Kidney tubule cell (primary cell): ENCODE data around the gene KCNQ1OT1.

Experiments
- DNase-seq: peaks from one replicate; pipeline ENCODE4 v3.0.0-alpha.2; 2018; ENCODE audit warnings: low spot score

KCNQ1OT1 gene

DNA sequence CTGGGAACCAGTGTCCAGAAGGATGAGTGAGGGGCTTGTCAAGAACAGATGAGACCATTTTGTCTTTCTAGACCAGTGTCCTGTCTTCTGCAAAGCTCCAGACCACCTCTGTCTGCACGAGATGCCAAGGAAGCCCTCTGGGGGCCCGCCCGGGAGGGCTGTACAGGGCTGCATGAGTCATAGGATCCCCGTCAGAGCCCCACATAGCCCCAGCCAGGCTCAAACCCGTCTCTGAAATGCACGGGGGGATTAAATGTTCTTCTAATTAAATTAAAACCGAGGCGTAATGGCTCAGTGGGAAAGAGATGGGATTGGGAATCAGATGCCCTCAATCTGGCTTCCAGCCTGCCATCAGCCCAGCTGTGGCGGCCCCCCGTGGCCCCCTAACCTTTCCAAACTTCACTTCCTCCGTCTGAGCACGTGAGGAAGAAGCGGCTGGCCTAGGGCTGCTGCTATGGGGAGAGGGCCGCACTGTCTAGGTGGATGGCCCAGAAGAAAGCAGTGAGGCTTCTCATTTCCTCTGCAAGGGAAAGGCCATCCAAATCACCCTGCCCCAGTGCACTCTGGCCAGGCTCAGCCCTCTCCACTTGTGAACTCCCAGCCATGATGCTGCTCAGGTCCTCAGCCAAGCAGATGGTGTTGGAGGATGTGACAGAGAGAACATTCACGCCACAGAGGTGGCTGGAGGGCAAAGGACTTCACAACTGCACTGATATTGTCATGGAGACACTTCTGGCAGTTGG lies 32.8 kb downstream of the KCNQ1OT1 start:
- DNase-seq, result no peak

DNA sequence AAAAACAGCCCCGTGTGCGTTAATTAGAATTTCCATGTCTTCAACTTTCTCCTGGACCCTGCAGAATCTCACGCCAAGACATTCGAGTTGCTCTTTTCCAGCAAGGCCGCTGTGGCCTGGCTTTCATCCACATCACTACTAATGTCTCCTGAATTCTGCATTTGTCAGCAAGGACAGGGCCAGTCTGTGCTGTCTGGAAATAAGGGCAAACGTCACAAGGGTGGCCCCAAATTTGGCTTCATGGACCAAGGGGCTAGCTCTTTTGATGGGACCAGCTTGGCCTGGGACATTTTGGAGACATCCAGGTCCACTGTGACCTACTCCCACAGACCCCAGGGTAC lies 33.4 kb downstream of the KCNQ1OT1 start:
- DNase-seq, result no peak

DNA sequence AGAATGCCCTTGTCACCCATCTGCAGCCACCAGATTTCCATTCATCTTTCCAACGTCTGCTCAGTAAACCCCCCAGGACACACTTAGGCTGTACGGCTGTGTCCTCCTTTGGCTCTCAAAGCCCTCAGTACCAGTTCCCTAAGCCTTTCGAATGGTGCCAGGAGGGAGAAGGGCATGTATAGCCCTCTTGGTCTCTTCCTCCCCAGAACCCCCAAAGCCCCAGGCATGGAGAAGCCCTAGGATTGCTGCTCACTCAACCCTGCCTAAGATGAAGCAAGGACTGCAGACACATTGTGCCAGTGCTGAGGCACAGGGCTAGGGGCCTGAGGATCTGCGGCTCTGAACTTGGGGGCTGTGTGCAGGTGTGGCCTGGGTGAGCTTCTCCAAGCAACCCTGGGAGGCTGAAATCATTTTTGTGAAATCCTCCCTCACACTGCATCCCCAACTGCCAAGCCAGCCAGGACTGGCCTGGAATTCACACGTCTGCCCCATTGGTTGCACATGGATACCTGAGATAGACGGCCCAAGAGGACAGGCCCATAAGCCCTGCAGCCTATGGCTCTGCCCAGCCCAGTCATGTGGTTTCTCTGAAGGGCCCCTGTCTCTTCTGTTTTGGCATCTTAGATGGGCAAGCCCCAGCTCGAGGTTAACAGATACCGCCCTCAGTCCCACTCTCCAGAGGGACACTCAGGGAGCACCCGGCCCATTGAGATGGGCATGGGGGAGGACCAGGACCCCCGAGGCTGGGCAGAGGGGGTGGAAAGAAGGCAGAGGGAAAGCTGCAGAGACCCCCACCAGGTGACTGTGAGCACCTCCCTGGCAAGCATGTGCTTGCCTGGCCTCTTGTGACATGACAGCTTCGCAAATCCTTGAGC lies 34.0 kb downstream of the KCNQ1OT1 start:
- DNase-seq, result no peak

DNA sequence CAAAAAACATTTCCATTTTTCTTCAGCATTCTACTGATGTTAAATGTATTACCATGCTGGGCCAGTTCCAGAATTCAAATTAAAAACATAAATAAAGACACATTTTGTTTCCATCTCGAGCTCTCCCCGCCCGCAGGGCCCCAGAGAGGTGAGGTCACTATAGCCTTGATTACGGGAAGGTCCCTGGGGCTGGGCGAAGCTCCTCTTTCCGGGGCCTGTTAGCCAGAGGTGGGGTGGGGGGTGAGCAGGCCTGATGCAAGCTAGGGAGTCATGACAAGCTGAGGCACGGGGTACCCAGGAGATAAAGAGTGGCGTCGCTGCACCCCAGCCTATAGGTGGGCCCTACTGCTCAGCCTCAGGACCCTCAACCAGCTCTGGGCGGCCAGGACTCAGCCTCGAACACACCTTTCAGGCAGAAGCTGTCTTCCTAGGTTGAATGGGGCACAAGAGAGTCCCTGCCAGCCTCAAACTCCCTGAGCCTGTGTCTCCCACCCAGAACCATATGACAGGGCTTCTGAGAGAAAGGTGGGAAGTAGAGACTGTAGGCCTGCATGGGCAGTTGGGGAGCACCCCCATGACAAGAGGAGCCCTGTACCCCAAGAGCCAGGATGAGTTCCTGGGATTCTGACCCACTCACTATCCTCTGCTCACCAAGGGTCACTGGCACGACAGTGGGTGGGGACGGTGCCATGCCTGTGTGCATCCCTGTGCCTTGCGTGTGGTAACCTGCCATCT lies 34.8 kb downstream of the KCNQ1OT1 start:
- no peak for DNase-seq

DNA sequence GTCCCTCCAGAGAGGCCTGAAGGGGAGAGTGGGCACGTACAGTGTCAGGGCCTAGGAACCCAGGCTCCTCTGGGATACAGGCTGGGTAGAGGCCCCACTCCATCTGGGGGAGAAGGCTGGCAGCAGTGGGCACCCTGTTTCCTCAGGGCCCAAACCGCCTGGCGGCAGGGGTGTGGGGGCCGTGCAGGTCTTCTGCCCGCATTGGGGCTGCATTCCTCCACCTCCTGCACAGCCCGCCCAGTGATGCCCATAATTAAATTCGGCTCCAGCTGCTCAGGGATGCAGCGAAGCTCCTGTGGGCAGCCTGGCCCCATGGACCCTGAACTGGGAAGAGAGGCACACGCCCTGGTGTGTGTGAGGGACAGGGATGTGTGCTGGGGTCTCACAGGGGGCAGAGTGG lies 35.4 kb downstream of the KCNQ1OT1 start:
- DNase-seq, result no peak

DNA sequence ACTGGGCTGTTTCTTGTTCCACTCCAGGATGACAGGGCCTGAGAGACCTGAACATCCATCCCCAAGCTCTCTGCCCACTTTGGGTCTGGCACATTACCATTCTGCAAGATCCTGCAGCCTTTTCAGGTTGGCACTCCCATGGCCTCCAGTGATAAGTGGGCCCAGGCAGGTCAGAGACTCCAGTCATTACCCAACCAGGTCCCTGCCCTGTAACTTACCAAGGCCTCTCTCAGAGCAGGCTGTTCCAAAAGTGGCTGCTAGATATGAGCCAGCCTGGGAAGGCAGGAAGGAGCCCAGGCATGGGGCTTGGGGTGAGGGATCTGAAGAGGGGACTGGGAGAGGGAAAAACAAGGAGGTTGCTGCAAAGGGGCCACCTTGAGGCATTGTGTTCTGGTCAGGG lies 35.9 kb downstream of the KCNQ1OT1 start:
- no peak for DNase-seq

DNA sequence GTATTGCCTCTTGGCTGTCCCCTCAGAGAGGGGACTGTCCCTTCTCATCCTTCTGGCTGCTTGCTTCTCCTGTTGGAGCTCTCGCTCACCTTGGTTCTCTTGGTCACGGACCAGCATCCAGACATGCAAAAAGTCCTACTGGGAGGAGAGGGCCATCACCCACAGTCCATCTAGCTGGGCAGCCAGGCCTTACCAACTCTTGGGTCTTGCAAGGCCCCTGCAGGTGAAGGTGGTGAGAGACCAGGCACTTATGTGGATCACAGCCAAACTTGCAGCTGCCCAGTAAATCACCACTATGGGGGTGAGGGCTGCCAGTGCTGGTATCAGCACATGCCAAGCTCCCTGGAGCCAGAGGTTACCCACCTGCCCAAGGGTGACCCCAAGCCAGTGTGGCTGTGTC lies 36.3 kb downstream of the KCNQ1OT1 start:
- no peak for DNase-seq

DNA sequence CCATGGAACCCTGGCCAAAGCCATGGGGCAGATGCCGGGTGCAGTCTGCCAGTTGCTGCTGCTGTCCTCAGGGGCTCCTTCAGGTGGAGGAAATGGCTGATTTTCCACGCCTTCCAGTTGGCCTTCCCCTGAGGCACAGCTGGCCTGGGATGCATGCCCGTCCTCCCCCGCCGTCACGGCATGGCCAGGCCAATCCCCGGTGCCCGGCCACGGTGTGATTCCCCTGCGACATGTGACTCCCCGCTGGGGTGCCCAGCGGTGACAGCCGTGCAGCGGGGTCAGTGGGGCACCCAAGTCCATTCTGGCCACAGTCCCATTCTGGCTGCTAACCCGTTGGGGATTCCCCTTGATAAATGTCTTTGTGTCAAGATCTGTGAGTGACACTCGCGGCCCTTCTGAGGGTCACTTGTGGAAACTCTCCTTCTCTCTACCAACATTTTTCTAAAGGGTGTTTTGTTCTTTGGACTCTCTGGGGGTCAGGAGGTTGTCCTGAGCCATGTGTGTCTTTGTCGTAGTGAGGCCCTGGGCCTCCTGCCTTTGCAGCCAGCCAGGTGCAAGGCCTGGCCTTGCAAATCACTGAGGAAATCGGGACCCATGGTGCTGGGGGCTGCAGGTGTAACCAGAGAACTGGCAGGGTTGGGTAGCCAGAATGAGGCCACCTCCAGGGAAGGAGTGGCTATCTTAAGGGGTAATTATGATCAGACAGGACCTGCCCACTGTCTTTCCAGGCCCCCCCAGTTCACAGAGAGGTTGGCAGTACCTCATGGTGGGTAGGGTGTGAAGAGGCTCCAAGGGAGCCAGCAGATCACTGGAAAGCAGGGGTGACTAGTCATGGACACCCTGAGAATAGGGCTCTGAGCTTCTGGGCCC lies 37.1 kb downstream of the KCNQ1OT1 start:
- no peak for DNase-seq

DNA sequence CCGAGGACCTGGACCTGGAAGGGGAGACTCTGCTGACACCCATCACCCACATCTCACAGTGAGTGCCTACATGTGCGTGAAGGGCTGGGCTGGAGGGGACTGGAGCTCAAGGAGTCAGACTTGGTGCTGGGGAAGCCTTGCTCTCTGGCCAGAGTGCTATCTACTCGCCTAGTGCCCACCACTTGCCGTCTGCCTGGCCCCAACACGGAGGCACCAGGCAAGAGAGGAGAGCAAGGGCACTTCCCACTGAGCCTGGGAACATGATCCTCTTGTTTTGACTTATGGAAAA lies 37.8 kb downstream of the KCNQ1OT1 start:
- DNase-seq, result no peak

DNA sequence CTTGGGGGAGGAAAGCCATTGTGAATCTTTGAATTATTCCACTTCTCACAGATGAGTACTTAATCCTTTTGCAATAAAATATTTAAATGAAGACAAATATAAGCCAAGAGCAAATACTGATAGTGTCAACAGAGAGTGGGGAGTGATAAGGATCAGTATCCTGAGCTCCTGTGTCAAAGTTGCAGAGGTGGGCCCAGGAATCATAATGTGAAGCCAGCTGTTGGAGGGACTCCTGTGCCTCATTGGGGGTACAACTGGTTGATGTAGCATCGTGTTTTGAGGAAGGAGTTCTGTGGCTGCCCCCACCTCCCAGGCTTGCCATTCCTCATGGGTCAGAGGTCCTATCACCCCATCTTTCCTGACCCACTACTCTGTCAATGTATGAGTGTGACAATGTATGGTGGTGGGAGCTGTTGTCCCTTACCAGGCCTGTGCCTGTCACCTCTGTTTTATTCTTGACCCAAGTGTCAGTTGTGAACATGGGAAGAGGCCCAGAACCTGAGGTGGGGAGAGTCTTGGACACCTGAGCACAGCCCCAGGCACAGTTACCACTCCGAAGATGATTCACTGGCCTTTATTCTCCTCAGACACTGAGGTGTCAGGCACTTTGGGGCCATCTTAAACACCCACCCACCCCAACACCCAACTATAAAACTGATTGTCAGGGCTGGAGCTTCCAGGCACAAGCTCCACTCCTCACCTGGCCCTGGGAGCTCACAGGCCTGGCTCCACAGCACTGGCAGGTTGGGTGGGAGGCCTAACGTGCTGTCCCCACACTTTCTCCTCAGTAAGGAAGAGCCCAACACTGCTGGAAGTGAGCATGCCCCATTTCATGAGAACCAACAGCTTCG lies 38.4 kb downstream of the KCNQ1OT1 start:
- no peak for DNase-seq

DNA sequence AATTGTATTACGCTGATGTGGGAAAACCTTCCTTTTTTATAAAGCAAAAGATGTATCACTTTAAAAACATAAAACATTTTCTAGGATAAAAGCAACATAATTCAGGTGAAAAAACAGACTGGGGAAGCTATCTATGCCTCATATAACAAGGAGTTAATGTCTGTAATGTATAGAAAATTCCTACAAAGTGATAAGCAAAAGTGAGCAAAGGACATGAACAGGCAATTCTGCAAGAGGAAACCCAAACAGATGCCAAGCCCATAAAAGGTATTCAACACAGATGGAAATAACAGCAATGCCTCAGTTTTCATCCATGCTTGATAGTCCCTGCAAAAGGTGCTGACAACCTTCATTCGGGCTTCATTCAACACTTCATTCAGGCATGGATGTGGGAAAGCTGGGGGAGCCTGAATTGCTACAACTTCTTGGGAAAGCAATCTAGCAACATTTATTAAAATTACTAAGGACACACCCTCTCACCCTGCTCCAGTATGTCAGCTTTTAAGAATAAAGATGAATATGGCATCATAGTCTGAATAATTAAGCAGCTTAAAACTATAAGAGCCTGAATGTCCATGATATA lies 39.3 kb downstream of the KCNQ1OT1 start:
- no peak for DNase-seq

DNA sequence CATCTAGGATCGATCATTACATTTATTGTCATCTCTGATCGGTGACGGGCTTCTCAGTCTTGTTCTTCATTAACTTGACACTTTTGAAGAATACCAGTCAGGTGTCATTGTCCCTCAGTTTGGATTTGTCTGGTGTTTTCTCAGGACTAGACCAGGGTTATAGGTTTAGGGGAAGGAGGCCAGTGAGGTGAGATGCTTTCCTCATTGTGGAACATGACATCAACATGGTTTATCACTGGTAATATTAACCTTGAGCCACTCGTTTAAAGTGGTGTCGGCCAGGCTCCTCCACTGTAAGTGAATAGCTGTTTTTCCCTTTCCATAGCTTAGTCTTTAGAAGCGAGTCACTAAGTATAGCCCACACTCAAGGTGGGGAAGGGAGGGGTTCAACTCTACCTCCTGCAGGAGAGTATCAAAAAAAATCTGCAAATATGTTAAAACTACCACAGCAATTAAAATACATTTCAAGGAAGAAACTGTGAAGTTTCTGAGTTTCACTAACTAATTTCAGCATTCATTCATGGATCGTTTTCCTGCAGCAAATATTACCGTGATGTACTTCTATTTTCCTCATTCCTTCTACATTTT lies 42.0 kb downstream of the KCNQ1OT1 start:
- DNase-seq, result no peak

DNA sequence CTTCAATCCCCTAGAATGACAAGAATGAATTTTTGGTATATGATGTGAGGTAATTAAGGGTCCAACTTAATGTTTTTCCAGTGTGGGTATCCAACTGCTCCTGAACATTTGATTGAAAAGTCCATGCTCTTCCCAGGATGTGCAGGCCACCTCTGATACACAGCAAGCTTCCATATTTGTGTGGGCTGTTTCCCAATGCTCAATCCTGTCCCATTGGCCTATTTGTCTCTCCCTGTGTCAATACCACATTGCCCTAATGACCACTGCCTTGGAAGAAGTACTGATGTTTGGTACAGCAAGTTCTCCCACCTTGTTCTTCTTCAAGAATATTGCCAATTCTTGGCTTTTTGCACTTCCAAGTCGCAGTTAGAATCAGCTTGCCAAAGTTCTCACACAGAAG lies 42.9 kb downstream of the KCNQ1OT1 start:
- DNase-seq, result no peak

DNA sequence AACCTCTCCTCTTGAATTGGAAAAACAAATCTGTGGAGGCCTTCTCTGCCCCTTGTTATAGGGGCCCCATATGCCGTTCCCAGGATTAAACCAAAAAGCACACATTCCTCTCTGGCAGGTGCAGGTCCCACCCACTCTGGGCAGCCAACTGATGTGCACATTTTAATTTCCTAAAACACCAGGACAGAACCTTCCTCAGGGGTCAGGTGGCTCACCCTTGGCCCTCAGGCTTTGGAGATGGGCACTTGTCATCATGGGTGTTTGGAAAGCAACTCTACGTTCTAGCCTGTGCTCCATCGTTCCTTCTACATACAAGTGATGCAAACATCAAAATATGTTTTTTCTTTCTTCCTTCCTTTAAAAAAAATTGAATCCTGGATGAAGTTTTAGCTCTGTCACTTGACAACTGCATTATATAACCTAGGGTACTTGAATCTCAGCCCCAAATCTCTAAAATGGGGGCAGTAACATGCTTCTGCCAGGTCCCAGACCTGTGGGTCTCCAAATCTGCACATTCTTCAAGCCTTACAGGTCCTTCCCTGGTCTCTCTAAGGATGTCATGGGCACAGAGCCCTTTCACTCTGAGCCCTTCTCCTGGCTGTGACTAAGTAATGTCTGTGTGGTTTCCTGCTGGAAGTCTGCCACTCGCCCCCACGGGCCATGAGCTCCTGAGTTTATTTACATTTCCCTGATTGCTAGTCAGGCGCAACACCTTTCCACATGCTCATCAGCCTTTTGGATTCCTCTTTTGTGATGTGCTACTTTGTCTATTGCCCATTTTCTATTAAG lies 43.8 kb downstream of the KCNQ1OT1 start:
- DNase-seq, result peak; percentile 90

DNA sequence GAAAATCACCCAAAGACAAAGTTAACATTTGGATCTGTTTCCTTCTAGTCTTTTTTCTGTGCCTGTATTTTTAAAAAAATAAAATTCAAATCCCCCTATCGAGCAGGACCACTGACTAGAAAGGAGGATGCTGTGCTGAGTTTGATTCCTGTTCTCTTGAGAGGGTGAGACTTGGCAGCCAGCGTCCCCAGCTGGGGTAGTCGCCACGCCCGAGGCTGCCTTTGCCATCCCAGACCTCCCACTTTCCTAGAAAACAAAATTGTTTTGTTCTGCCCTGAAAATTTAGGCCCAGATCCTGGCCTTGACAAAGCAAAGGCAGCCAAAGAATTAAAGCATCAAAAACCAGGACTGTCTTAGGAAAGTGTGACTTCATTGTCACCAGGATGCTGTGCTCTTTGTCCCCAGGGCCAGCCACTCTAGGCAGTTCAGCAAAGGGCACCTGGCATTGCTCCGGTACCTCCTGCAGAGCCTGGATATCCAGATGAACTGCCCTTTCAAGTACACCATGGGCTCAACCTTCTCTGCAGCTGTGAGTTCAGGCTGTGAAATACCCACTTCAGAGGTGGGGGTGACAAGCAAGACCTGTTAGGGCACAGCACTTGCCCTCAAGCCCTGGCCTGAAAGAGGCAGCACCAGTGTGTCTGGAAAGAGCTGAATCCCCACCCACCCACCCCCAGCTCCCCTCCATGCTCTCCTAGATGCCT lies 44.6 kb downstream of the KCNQ1OT1 start:
- DNase-seq, result no peak

DNA sequence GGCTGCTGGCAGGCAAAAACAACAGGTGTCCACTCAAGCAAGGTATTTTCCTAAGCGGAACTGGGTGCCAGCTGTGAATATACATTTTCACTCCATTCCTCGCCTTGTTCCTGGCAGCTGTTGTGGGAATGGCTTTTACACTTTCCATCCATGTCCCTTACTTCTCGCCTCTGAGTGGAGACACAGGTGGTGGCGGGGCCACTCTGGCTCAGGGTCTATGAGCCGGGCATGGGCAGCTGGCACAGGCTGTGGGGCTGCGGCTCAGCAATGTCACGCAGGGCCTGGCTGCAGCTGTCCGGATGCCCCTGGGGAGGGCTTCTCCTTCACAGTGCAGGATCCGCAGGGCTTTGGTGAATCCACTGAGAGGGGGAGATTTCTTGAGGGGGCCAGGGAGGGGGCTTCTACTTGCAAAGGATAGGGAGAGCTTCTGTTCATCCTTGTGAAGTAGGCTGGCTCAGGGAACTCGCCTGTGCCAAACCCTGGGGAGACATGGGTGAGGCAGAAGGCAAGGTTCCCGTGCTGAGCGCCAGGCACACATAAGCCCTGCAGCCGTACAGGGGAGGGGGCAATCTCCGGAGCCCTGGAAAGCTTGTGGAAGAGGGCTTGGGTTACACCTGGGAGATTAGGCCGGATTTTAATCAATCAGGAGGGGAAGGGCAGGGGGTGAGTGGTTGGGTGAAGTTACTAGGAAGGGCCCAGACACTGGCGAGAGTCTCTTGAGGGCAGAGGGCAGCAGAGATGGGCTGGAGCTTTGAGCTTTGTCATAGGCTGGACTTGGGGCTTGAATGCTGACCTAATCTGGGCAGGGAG lies 45.7 kb downstream of the KCNQ1OT1 start:
- DNase-seq, result peak; percentile 21

DNA sequence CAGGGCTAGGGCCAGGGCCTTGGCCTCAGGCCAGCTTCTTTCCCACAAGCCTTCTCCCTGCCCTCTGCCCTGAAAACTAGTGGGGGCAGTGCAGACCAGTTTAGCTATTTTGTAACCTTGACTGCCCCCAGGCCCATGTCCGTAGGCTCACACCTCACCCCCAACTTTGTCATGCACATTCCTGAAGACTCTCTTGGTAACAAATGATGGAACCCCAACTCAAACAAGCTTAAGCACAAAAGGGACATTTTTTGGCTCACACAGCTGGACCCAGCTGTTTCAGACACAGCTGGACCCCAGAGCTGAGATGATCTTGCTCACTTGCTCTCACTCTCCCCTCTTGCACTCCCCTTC lies 46.6 kb downstream of the KCNQ1OT1 start:
- no peak for DNase-seq
